HepG2 (cell line): ENCODE data around the gene RUNX3. TPM values are rescaled to one million over a fixed set of nuclear protein-coding genes. Genes with fewer than 3 reads are reported as not detected.

Experiments used
- ATM ChIP-seq: fragments of 450-650 bp; IDR thresholded peaks from 2 replicates; pipeline ENCODE4 v1.7.1; 2017; ENCODE audit warnings: mild to moderate bottlenecking, borderline replicate concordance
- CBX5 ChIP-seq: sonication (generic); formaldehyde crosslinking; IDR thresholded peaks from 2 replicates; pipeline ENCODE4 v1.4.0; 2020; ENCODE audit warnings: missing genetic modification reagents, borderline replicate concordance
- FOXC1 ChIP-seq: sonication (generic); formaldehyde crosslinking; IDR thresholded peaks from 2 replicates; pipeline ENCODE4 v1.8.0; 2022; ENCODE audit warnings: mild to moderate bottlenecking, missing genetic modification reagents, borderline replicate concordance
- HIVEP1 ChIP-seq: sonication (generic); formaldehyde crosslinking; IDR thresholded peaks from 2 replicates; pipeline ENCODE4 v1.4.0; 2020; ENCODE audit warnings: mild to moderate bottlenecking, missing genetic modification reagents
- JDP2 ChIP-seq: sonication (generic); formaldehyde crosslinking; IDR thresholded peaks from 2 replicates; pipeline ENCODE4 v1.8.1; 2022; ENCODE audit warnings: missing genetic modification reagents, borderline replicate concordance
- KMT2B ChIP-seq: IDR thresholded peaks from 2 replicates; pipeline ENCODE4 v1.6.1; 2016; ENCODE audit warnings: missing genetic modification reagents, missing compliant biosample characterization
- LCORL ChIP-seq, 2 experiments: fragments of 450-650 bp in 1 of 2; sonication (generic) in 1 of 2; formaldehyde crosslinking in 1 of 2; IDR thresholded peaks; 2 replicates each; pipeline versions ENCODE4 v1.5.0 to v1.6.1; 2017 to 2020; ENCODE audit warnings: antibody characterized with exemption in 1 of 2, missing genetic modification reagents in 1 of 2
- MAFG ChIP-seq: sonication (generic); formaldehyde crosslinking; IDR thresholded peaks from 2 replicates; pipeline ENCODE4 v1.5.1; 2020; ENCODE audit warnings: mild to moderate bottlenecking, missing genetic modification reagents
- NFKB2 ChIP-seq: sonication (generic); formaldehyde crosslinking; IDR thresholded peaks from 2 replicates; pipeline ENCODE4 v1.4.0; 2020; ENCODE audit warnings: missing genetic modification reagents, borderline replicate concordance
- RBFOX2 ChIP-seq: fragments of 200-400 bp; formaldehyde crosslinking; IDR thresholded peaks from 2 replicates; pipeline ENCODE4 v1.6.1; 2017; ENCODE audit warnings: low read depth, mild to moderate bottlenecking, low read length
- TP53 ChIP-seq: sonication (generic); formaldehyde crosslinking; conservative IDR thresholded peaks from 2 replicates; pipeline ENCODE4 v1.4.0; 2020; ENCODE audit warnings: missing genetic modification reagents
- ZBTB38 ChIP-seq: sonication (generic); formaldehyde crosslinking; IDR thresholded peaks from 2 replicates; pipeline ENCODE4 v1.5.1; 2020; ENCODE audit warnings: mild to moderate bottlenecking, missing genetic modification reagents
- ZNF136 ChIP-seq: sonication (generic); formaldehyde crosslinking; IDR thresholded peaks from 2 replicates; pipeline ENCODE4 v1.8.1; 2022; ENCODE audit warnings: low read depth, mild to moderate bottlenecking, moderate library complexity, missing genetic modification reagents
- ZNF33A ChIP-seq: sonication (generic); formaldehyde crosslinking; IDR thresholded peaks from 2 replicates; pipeline ENCODE4 v1.5.1; 2020; ENCODE audit warnings: missing genetic modification reagents, mild to moderate bottlenecking, moderate library complexity, borderline replicate concordance
- ZNF570 ChIP-seq: sonication (generic); formaldehyde crosslinking; IDR thresholded peaks from 2 replicates; pipeline ENCODE4 v1.4.0; 2020; ENCODE audit warnings: mild to moderate bottlenecking, missing genetic modification reagents, borderline replicate concordance
- ZNF775 ChIP-seq: sonication (generic); formaldehyde crosslinking; IDR thresholded peaks from 2 replicates; pipeline ENCODE4 v1.4.0; 2020; ENCODE audit warnings: missing genetic modification reagents, mild to moderate bottlenecking, moderate library complexity, borderline replicate concordance
- ZNF780A ChIP-seq: sonication (generic); formaldehyde crosslinking; IDR thresholded peaks from 2 replicates; pipeline ENCODE4 v1.8.0; 2022; ENCODE audit warnings: mild to moderate bottlenecking, missing genetic modification reagents, moderate library complexity
- ZNF883 ChIP-seq: sonication (generic); formaldehyde crosslinking; IDR thresholded peaks from 2 replicates; pipeline ENCODE4 v1.5.1; 2020; ENCODE audit warnings: mild to moderate bottlenecking, missing genetic modification reagents; ENCODE audit errors: not compliant biosample characterization
- ZSCAN22 ChIP-seq: sonication (generic); formaldehyde crosslinking; IDR thresholded peaks from 2 replicates; pipeline ENCODE4 v1.4.0; 2020; ENCODE audit warnings: mild to moderate bottlenecking, missing genetic modification reagents
- polyA plus RNA-seq, 8 experiments: library from polyadenylated mRNA; depleted of rRNA in 3 of 8; stranded (reverse) in 7 of 8; unstranded in 1 of 8; fragments of >200 nt; fragmentation: Illumina TruSeq in 4 of 8; extraction: Trizol in 4 of 8; gene quantifications; 2 replicates each; pipeline versions ENCODE4 v1.2.1 to v1.2.3, GENCODE V29; 2011 to 2016; ENCODE audit warnings: low read depth in 4 of 8, missing spikeins in 1 of 8, mixed read lengths in 1 of 8; ENCODE audit not compliant: insufficient read depth in 1 of 8
- total RNA-seq, 5 experiments: library from RNA; depleted of rRNA; stranded (reverse); fragments of >200 nt; fragmentation: Illumina TruSeq; extraction: Trizol; gene quantifications; 2 replicates each; pipeline ENCODE4 v1.2.3, GENCODE V29; 2016; ENCODE audit warnings: low read depth in 1 of 5
- TF ChIP-seq, protein P1 (sequence below): IDR thresholded peaks from 2 replicates; pipeline ENCODE4 v1.6.1; 2016; ENCODE audit warnings: mild to moderate bottlenecking, missing biosample characterization, missing genetic modification reagents
- TF ChIP-seq, protein P2 (sequence below): sonication (generic); formaldehyde crosslinking; IDR thresholded peaks from 2 replicates; pipeline ENCODE4 v1.4.0; 2020; ENCODE audit warnings: missing genetic modification reagents, borderline replicate concordance
- TF ChIP-seq, protein P3 (sequence below): sonication (generic); formaldehyde crosslinking; IDR thresholded peaks from 2 replicates; pipeline ENCODE4 v1.4.0; 2020; ENCODE audit warnings: missing genetic modification reagents

Gene RUNX3
- total and polyA plus RNA-seq, 2 of the 13 experiments (the other 11 are each of a cell fraction or from before 2014, with no cell fraction given), result 0.04 to 0.22 TPM

DNA sequence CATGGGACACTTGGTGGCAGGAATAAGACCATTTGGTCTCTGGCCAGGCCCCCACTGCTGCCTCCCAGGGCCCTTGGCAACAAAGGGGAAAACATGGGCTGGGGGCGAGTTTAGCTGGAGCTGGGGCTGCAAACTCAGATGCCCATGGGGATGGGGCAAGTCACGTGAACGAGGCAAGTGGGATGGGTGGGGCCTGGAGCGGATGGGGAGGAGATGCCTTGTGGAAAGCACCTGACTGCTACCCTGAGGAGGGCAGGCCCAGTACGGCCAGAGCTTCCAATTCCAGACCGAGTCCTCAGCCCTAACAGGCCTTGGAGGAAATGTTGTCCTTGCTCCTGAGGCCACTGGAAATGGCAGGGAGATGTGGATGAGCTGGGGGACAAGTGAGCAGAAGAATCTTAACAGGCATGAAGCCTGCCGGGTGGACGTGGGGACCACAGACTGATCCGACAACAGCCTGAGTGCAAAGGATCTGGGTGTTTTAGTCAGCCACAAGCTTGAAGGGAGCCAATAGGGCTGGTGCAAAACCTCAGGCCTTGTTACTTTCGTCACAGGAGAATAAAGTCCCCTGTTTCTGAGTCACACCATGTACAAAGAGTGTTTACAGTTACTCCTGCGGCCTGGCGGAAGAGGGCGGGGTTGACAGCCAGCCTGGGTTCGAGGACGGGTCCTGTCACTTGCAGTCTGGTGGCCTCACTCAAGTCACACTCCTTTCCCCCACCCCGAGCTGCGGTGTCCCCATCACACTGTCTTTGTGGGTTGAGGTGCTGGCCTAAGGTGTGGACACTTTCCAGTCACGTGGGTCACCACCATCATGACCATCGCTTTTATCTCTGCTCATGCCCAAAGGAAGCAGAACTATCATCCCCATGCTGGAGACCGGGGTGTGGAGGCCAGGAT lies 19.1 kb downstream of the RUNX3 start (continued):
- TF ChIP-seq FOXC1 (CRISPR knock-in tag) (0 out of 2 replicates have a peak, but pooled peaks have one; percentile 14), NFKB2 (CRISPR knock-in tag) (0 out of 2 replicates have a peak, but pooled peaks have one; percentile 61), ZBTB38 (CRISPR knock-in tag) (peak; percentile 2), KMT2B (CRISPR knock-in tag) (no peak), TP53 (CRISPR knock-in tag) (no peak), CBX5 (CRISPR knock-in tag) (peak; percentile 7; the same call in 1 of the 2 replicates), MAFG (CRISPR knock-in tag) (no peak), ZNF136 (CRISPR knock-in tag) (no peak; the same call in 1 of the 2 replicates), ZNF775 (no peak), HIVEP1 (CRISPR knock-in tag) (no peak), ZNF570 (no peak), ZNF883 (CRISPR knock-in tag) (no peak), ZNF780A (CRISPR knock-in tag) (no peak), LCORL (IDR thresholded peaks at IDR 0.05) (no peak), LCORL (CRISPR knock-in tag; IDR thresholded peaks at IDR 0.05) (no peak; the same call in 1 of the 2 replicates), ZNF33A (CRISPR knock-in tag) (no peak), RBFOX2 (no peak; the same call in 1 of the 2 replicates), ZSCAN22 (no peak), ATM (no peak), JDP2 (CRISPR knock-in tag) (no peak)
- TF ChIP-seq, protein P1, sequence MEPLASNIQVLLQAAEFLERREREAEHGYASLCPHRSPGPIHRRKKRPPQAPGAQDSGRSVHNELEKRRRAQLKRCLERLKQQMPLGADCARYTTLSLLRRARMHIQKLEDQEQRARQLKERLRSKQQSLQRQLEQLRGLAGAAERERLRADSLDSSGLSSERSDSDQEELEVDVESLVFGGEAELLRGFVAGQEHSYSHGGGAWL (CRISPR knock-in tag), result no peak
- TF ChIP-seq, protein P2, sequence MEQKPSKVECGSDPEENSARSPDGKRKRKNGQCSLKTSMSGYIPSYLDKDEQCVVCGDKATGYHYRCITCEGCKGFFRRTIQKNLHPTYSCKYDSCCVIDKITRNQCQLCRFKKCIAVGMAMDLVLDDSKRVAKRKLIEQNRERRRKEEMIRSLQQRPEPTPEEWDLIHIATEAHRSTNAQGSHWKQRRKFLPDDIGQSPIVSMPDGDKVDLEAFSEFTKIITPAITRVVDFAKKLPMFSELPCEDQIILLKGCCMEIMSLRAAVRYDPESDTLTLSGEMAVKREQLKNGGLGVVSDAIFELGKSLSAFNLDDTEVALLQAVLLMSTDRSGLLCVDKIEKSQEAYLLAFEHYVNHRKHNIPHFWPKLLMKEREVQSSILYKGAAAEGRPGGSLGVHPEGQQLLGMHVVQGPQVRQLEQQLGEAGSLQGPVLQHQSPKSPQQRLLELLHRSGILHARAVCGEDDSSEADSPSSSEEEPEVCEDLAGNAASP (CRISPR knock-in tag), result no peak; the same call in 1 of the 2 replicates
- TF ChIP-seq, protein P3, sequence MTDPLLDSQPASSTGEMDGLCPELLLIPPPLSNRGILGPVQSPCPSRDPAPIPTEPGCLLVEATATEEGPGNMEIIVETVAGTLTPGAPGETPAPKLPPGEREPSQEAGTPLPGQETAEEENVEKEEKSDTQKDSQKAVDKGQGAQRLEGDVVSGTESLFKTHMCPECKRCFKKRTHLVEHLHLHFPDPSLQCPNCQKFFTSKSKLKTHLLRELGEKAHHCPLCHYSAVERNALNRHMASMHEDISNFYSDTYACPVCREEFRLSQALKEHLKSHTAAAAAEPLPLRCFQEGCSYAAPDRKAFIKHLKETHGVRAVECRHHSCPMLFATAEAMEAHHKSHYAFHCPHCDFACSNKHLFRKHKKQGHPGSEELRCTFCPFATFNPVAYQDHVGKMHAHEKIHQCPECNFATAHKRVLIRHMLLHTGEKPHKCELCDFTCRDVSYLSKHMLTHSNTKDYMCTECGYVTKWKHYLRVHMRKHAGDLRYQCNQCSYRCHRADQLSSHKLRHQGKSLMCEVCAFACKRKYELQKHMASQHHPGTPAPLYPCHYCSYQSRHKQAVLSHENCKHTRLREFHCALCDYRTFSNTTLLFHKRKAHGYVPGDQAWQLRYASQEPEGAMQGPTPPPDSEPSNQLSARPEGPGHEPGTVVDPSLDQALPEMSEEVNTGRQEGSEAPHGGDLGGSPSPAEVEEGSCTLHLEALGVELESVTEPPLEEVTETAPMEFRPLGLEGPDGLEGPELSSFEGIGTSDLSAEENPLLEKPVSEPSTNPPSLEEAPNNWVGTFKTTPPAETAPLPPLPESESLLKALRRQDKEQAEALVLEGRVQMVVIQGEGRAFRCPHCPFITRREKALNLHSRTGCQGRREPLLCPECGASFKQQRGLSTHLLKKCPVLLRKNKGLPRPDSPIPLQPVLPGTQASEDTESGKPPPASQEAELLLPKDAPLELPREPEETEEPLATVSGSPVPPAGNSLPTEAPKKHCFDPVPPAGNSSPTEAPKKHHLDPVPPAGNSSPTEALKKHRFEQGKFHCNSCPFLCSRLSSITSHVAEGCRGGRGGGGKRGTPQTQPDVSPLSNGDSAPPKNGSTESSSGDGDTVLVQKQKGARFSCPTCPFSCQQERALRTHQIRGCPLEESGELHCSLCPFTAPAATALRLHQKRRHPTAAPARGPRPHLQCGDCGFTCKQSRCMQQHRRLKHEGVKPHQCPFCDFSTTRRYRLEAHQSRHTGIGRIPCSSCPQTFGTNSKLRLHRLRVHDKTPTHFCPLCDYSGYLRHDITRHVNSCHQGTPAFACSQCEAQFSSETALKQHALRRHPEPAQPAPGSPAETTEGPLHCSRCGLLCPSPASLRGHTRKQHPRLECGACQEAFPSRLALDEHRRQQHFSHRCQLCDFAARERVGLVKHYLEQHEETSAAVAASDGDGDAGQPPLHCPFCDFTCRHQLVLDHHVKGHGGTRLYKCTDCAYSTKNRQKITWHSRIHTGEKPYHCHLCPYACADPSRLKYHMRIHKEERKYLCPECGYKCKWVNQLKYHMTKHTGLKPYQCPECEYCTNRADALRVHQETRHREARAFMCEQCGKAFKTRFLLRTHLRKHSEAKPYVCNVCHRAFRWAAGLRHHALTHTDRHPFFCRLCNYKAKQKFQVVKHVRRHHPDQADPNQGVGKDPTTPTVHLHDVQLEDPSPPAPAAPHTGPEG (CRISPR knock-in tag), result no peak
